Neural crest cell (in vitro differentiated cells): ENCODE data around the gene RENBP. TPM values are rescaled to one million over a fixed set of nuclear protein-coding genes. Genes with fewer than 3 reads are reported as not detected.

Experiments
- DNase-seq: peaks from one replicate; pipeline ENCODE4 v3.0.0; 2021; ENCODE audit warnings: low read depth, mixed read lengths, low spot score
- H3K27ac Mint-ChIP-seq: one replicate; pipeline ENCODE4 v1.8.0; 2021; ENCODE audit warnings: mild to moderate bottlenecking, mixed read lengths; ENCODE audit not compliant: unreplicated experiment
- H3K27me3 Mint-ChIP-seq: 2 replicates; pipeline ENCODE4 v1.8.0; 2021; ENCODE audit warnings: low read depth, mild to moderate bottlenecking, mixed read lengths
- H3K36me3 Mint-ChIP-seq: 2 replicates; pipeline ENCODE4 v1.8.0; 2021; ENCODE audit warnings: low read depth, mild to moderate bottlenecking, mixed read lengths
- H3K4me1 Mint-ChIP-seq: 2 replicates; pipeline ENCODE4 v1.8.0; 2021; ENCODE audit warnings: mixed read lengths
- H3K4me3 Mint-ChIP-seq: one replicate; pipeline ENCODE4 v1.8.0; 2021; ENCODE audit warnings: mild to moderate bottlenecking, mixed read lengths
- H3K9me3 Mint-ChIP-seq: 2 replicates; pipeline ENCODE4 v1.8.0; 2021; ENCODE audit warnings: mixed read lengths
- total RNA-seq: library from RNA; stranded (reverse); gene quantifications from 2 replicates; pipeline ENCODE4 v1.2.1, GENCODE V29; 2021
- TF ChIP-seq, protein P1 (sequence below): fragments of 200-600 bp; sonication (generic); conservative IDR thresholded peaks from 2 replicates; pipeline ENCODE4 v1.5.0; 2021; ENCODE audit warnings: antibody characterized with exemption, mild to moderate bottlenecking

The RENBP gene
- total RNA-seq, 1 donor from 2014 or later: 11.4 TPM

GRCh38 chrX:153966283-153966688 lies 21.8 kb upstream of the RENBP start:
- H3K4me1 Mint-ChIP-seq: peaks cover 32% of the 10 kb centered on the region
- peaks cover 7% of the 10 kb centered on the region for H3K27me3 Mint-ChIP-seq
- peaks cover 9% of the 10 kb centered on the region for H3K36me3 Mint-ChIP-seq
- peak overlapping the region; percentile 57 for H3K27ac Mint-ChIP-seq
- no peaks in the 10 kb centered on the region for H3K9me3 Mint-ChIP-seq
- peak overlapping the region; percentile 98 for H3K4me3 Mint-ChIP-seq
- no peak for DNase-seq
- TF ChIP-seq, protein P1, sequence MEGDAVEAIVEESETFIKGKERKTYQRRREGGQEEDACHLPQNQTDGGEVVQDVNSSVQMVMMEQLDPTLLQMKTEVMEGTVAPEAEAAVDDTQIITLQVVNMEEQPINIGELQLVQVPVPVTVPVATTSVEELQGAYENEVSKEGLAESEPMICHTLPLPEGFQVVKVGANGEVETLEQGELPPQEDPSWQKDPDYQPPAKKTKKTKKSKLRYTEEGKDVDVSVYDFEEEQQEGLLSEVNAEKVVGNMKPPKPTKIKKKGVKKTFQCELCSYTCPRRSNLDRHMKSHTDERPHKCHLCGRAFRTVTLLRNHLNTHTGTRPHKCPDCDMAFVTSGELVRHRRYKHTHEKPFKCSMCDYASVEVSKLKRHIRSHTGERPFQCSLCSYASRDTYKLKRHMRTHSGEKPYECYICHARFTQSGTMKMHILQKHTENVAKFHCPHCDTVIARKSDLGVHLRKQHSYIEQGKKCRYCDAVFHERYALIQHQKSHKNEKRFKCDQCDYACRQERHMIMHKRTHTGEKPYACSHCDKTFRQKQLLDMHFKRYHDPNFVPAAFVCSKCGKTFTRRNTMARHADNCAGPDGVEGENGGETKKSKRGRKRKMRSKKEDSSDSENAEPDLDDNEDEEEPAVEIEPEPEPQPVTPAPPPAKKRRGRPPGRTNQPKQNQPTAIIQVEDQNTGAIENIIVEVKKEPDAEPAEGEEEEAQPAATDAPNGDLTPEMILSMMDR: no peak

- TF ChIP-seq, protein P1: no peak
- DNase-seq: no peak
- Mint-ChIP-seq H3K4me1 (peaks cover 32% of the 10 kb centered on the region), H3K4me3 (peak overlapping the region; percentile 98), H3K9me3 (no peaks in the 10 kb centered on the region), H3K27ac (peak overlapping the region; percentile 35), H3K36me3 (peaks cover 9% of the 10 kb centered on the region), H3K27me3 (peaks cover 7% of the 10 kb centered on the region)
Observed at GRCh38 chrX:153965406-153965805, 21.0 kb upstream of the RENBP start.

GRCh38 chrX:153964105-153964504 lies 19.7 kb upstream of the RENBP start:
- peaks cover 7% of the 10 kb centered on the region for H3K27me3 Mint-ChIP-seq
- TF ChIP-seq, protein P1: no peak
- H3K4me3 Mint-ChIP-seq: peak overlapping the region; percentile 98
- H3K4me1 Mint-ChIP-seq: peaks cover 27% of the 10 kb centered on the region
- H3K9me3 Mint-ChIP-seq: no peaks in the 10 kb centered on the region
- H3K27ac Mint-ChIP-seq: no peak overlapping the region
- H3K36me3 Mint-ChIP-seq: peaks cover 9% of the 10 kb centered on the region
- no peak for DNase-seq

GRCh38 chrX:153963546-153963945 lies 19.1 kb upstream of the RENBP start:
- Mint-ChIP-seq H3K27me3 (peaks cover 7% of the 10 kb centered on the region), H3K36me3 (peaks cover 9% of the 10 kb centered on the region), H3K4me1 (peaks cover 25% of the 10 kb centered on the region), H3K4me3 (no peak overlapping the region), H3K9me3 (no peaks in the 10 kb centered on the region), H3K27ac (no peak overlapping the region)
- TF ChIP-seq, protein P1: no peak
- no peak for DNase-seq

DNA sequence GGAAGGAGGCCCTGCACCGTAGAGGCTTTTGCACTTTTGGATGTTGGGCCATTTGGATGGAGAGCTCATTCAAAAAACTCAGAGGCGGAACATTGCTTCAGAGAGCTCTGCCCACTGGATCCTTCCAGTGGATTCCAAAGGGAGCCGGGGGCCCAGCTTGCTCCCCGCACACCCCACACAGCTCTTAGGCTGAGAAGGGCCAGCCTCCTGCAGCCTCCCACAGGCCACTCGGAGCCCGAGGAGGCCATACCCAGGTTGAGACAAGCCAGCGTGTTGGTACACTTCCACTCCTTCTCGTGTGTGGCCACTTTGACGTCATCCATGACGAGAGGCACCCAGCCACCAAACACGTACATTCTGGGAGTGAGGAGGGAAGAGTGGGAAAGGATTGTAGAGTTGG lies 16.8 kb upstream of the RENBP start:
- Mint-ChIP-seq H3K27ac (no peak overlapping the region), H3K4me1 (peaks cover 5% of the 10 kb centered on the region), H3K4me3 (peak overlapping the region; percentile 40), H3K9me3 (no peaks in the 10 kb centered on the region), H3K36me3 (peaks cover 6% of the 10 kb centered on the region), H3K27me3 (peaks cover 4% of the 10 kb centered on the region)
- TF ChIP-seq, protein P1: no peak
- no peak for DNase-seq

GRCh38 chrX:153960786-153961185 lies 16.3 kb upstream of the RENBP start:
- Mint-ChIP-seq H3K27ac (no peak overlapping the region), H3K27me3 (no peaks in the 10 kb centered on the region), H3K9me3 (no peaks in the 10 kb centered on the region), H3K4me3 (peak overlapping the region; percentile 40), H3K4me1 (no peaks in the 10 kb centered on the region), H3K36me3 (peaks cover 6% of the 10 kb centered on the region)
- TF ChIP-seq, protein P1: no peak
- DNase-seq: no peak
